ENCODE data around the gene PSTPIP1. TPM values are rescaled to one million over a fixed set of nuclear protein-coding genes. Genes with fewer than 3 reads are reported as not detected.

Gene PSTPIP1
- total RNA-seq, 1 experiment from 2014 or later, result 1.5 TPM

GRCh38 chr15:77060546-77060945, 65.6 kb downstream of the PSTPIP1 start (continued):
- TF ChIP-seq AFF4 (CRISPR knock-in tag; IDR thresholded peaks at IDR 0.05; ENCODE audit: borderline replicate concordance), result no peak

- ATAC-seq, result no peak
- peaks cover 45% of the 10 kb centered on the region for H3K4me1 Mint-ChIP-seq
- DNase-seq (ENCODE audit: low spot score), result no peak
- TF ChIP-seq ZSCAN18 (CRISPR knock-in tag; IDR thresholded peaks at IDR 0.05) (no peak), HMGA2 (CRISPR knock-in tag; IDR thresholded peaks at IDR 0.05) (no peak), JUN (CRISPR knock-in tag; IDR thresholded peaks at IDR 0.05) (no peak), JAZF1 (CRISPR knock-in tag; IDR thresholded peaks at IDR 0.05) (no peak), MYBL2 (CRISPR knock-in tag; IDR thresholded peaks at IDR 0.05) (no peak), CREB1 (CRISPR knock-in tag; IDR thresholded peaks at IDR 0.05) (no peak)
- TF ChIP-seq, protein P1, sequence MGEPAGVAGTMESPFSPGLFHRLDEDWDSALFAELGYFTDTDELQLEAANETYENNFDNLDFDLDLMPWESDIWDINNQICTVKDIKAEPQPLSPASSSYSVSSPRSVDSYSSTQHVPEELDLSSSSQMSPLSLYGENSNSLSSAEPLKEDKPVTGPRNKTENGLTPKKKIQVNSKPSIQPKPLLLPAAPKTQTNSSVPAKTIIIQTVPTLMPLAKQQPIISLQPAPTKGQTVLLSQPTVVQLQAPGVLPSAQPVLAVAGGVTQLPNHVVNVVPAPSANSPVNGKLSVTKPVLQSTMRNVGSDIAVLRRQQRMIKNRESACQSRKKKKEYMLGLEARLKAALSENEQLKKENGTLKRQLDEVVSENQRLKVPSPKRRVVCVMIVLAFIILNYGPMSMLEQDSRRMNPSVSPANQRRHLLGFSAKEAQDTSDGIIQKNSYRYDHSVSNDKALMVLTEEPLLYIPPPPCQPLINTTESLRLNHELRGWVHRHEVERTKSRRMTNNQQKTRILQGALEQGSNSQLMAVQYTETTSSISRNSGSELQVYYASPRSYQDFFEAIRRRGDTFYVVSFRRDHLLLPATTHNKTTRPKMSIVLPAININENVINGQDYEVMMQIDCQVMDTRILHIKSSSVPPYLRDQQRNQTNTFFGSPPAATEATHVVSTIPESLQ (CRISPR knock-in tag; IDR thresholded peaks at IDR 0.05), result no peak
- TF ChIP-seq, protein P2, sequence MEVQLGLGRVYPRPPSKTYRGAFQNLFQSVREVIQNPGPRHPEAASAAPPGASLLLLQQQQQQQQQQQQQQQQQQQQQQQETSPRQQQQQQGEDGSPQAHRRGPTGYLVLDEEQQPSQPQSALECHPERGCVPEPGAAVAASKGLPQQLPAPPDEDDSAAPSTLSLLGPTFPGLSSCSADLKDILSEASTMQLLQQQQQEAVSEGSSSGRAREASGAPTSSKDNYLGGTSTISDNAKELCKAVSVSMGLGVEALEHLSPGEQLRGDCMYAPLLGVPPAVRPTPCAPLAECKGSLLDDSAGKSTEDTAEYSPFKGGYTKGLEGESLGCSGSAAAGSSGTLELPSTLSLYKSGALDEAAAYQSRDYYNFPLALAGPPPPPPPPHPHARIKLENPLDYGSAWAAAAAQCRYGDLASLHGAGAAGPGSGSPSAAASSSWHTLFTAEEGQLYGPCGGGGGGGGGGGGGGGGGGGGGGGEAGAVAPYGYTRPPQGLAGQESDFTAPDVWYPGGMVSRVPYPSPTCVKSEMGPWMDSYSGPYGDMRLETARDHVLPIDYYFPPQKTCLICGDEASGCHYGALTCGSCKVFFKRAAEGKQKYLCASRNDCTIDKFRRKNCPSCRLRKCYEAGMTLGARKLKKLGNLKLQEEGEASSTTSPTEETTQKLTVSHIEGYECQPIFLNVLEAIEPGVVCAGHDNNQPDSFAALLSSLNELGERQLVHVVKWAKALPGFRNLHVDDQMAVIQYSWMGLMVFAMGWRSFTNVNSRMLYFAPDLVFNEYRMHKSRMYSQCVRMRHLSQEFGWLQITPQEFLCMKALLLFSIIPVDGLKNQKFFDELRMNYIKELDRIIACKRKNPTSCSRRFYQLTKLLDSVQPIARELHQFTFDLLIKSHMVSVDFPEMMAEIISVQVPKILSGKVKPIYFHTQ (CRISPR knock-in tag; IDR thresholded peaks at IDR 0.05), result no peak
- H3K27ac Mint-ChIP-seq, result no peak overlapping the region
- no peaks in the 10 kb centered on the region; the same call in 1 of the 2 replicates for H3K36me3 Mint-ChIP-seq
- ChIA-PET CTCF (interaction anchor here (0.6 kb wide), 1 partner anchor 896 kb away, joined by 3 read pairs; no protein-coding TSS in a partner anchor), POLR2A (no interaction called here)
- no peak overlapping the region for H3K4me3 Mint-ChIP-seq
- no peaks in the 10 kb centered on the region for H3K27me3 Mint-ChIP-seq (ENCODE audit: low read depth)
- H3K9me3 Mint-ChIP-seq, result no peaks in the 10 kb centered on the region
Observed at GRCh38 chr15:77063249-77063648, 68.3 kb downstream of the PSTPIP1 start.

DNA sequence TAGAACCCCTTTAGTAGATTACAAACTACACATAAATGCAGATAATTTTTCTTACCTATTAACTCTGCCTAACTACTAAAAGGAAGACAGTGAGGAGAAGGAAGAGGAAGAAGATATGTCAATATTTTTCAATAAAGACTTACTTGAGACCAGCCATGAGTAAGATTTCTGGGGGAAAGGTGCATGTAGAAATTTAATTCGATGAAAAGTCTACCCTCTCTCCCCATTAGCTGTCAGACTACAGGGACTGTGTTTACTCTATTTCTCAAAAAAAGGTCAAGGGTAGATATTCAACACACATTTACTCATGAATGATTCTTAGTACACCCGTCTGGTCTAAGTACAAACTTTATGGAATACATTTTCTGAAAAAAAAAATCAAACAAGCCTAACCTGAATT, 69.1 kb downstream of the PSTPIP1 start:
- ATAC-seq (no peak), DNase-seq (ENCODE audit: low spot score) (no peak)
- CTCF ChIA-PET, result interaction anchor here (0.6 kb wide), 2 partner anchors 43 to 897 kb away, joined by 3 read pairs; no protein-coding TSS in a partner anchor
- Mint-ChIP-seq H3K4me1 (peaks cover 44% of the 10 kb centered on the region), H3K36me3 (no peaks in the 10 kb centered on the region; the same call in 1 of the 2 replicates), H3K9me3 (no peaks in the 10 kb centered on the region), H3K27ac (no peak overlapping the region), H3K27me3 (ENCODE audit: low read depth) (no peaks in the 10 kb centered on the region), H3K4me3 (no peak overlapping the region)
- POLR2A ChIA-PET, result no interaction called here
- no peak for TF ChIP-seq MYBL2 (CRISPR knock-in tag; IDR thresholded peaks at IDR 0.05)
- no peak for TF ChIP-seq ZBTB21 (CRISPR knock-in tag; IDR thresholded peaks at IDR 0.05; ENCODE audit: borderline replicate concordance)
- TF ChIP-seq, protein P3, sequence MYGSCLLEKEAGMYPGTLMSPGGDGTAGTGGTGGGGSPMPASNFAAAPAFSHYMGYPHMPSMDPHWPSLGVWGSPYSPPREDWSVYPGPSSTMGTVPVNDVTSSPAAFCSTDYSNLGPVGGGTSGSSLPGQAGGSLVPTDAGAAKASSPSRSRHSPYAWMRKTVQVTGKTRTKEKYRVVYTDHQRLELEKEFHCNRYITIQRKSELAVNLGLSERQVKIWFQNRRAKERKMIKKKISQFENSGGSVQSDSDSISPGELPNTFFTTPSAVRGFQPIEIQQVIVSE (CRISPR knock-in tag; IDR thresholded peaks at IDR 0.05; ENCODE audit: borderline replicate concordance), result no peak
- TF ChIP-seq, protein P4, sequence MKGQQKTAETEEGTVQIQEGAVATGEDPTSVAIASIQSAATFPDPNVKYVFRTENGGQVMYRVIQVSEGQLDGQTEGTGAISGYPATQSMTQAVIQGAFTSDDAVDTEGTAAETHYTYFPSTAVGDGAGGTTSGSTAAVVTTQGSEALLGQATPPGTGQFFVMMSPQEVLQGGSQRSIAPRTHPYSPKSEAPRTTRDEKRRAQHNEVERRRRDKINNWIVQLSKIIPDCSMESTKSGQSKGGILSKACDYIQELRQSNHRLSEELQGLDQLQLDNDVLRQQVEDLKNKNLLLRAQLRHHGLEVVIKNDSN (CRISPR knock-in tag; IDR thresholded peaks at IDR 0.05), result no peak
- no peak for TF ChIP-seq NFATC4 (CRISPR knock-in tag; IDR thresholded peaks at IDR 0.05)
- no peak for TF ChIP-seq ZNF232 (CRISPR knock-in tag; IDR thresholded peaks at IDR 0.05)
- TF ChIP-seq KAT7 (CRISPR knock-in tag; IDR thresholded peaks at IDR 0.05; ENCODE audit: borderline replicate concordance), result no peak
- no peak for TF ChIP-seq RORB (CRISPR knock-in tag; IDR thresholded peaks at IDR 0.05)
- no peak for TF ChIP-seq IRF2 (CRISPR knock-in tag; IDR thresholded peaks at IDR 0.05; ENCODE audit: borderline replicate concordance, low read depth)
- TF ChIP-seq SMAD4 (CRISPR knock-in tag; IDR thresholded peaks at IDR 0.05), result no peak
- no peak for TF ChIP-seq ZNF121 (CRISPR knock-in tag; IDR thresholded peaks at IDR 0.05)
- TF ChIP-seq, protein P5, sequence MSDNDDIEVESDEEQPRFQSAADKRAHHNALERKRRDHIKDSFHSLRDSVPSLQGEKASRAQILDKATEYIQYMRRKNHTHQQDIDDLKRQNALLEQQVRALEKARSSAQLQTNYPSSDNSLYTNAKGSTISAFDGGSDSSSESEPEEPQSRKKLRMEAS (CRISPR knock-in tag; IDR thresholded peaks at IDR 0.05), result no peak
- no peak for TF ChIP-seq HMGA2 (CRISPR knock-in tag; IDR thresholded peaks at IDR 0.05)
- no peak for TF ChIP-seq MXD4 (CRISPR knock-in tag; IDR thresholded peaks at IDR 0.05; ENCODE audit: borderline replicate concordance)
- TF ChIP-seq CREM (CRISPR knock-in tag; IDR thresholded peaks at IDR 0.05), result no peak

Measured in WTC11 (cell line).